ENCODE results near the gene DNAJB6.
"Not testable (repeated sequence)": the region's sequence is repeated elsewhere in the genome, so short reads cannot be mapped to it uniquely, and the experiment has no call there.

Gene DNAJB6

GRCh38 chr7:157446322-157446721 lies 109.5 kb downstream of the DNAJB6 start:
- H3K4me1 ChIP-seq (ENCODE audit: control insufficient read depth in 2 of 2, insufficient read depth in 1 of 2, low read depth in 1 of 2, low read length in 2 of 2), result no peaks in the 10 kb centered on the region
- no peak overlapping the region for H3K4ac ChIP-seq (ENCODE audit: low read length)
- no peak for DNase-seq (ENCODE audit: low spot score)
- H3K27me3 ChIP-seq (ENCODE audit: control insufficient read depth in 3 of 3, insufficient read depth in 3 of 3, low read depth in 1 of 3, low read length in 3 of 3), result no peaks in the 10 kb centered on the region
- no peak overlapping the region for H2BK120ac ChIP-seq (ENCODE audit: low read depth, low read length)
- H3K18ac ChIP-seq (ENCODE audit: low read length), result no peak overlapping the region
- no peak overlapping the region for H2BK5ac ChIP-seq (ENCODE audit: low read length)
- no CpG with 5 or more reads among the region's 6 CpGs for WGBS, 2 donors (ENCODE audit: extremely low coverage in 2 of 2, insufficient read length in 2 of 2, insufficient replicate concordance in 1 of 2)
- H2AFZ ChIP-seq (ENCODE audit: low read length), result no peak overlapping the region
- H3K9me3 ChIP-seq (replicated peaks in 1 of 2; ENCODE audit: control insufficient read depth in 2 of 2, insufficient read depth in 1 of 2, low read depth in 1 of 2, low read length in 2 of 2), result peaks cover 6 to 18% of the 10 kb centered on the region in 2 donors
- no peaks in the 10 kb centered on the region for H3K36me3 ChIP-seq (replicated peaks in 1 of 2; ENCODE audit: control insufficient read depth in 2 of 2, insufficient read depth in 2 of 2, low read length in 2 of 2)
- no peaks in the 10 kb centered on the region for H3K79me1 ChIP-seq (ENCODE audit: low read depth, low read length)
- H2BK15ac ChIP-seq (ENCODE audit: low read length), result no peak overlapping the region
- H3K14ac ChIP-seq (ENCODE audit: low read length), result no peak overlapping the region
- no peak overlapping the region for H3K9ac ChIP-seq (ENCODE audit: low read depth, low read length, poor library complexity)
- H3K27ac ChIP-seq (replicated peaks; ENCODE audit: low read length), result no peak overlapping the region
- no peak overlapping the region for H3K23ac ChIP-seq (ENCODE audit: low read depth, low read length, poor library complexity)
- H3K4me2 ChIP-seq (ENCODE audit: insufficient read depth, low read length, poor library complexity, severe bottlenecking), result no peak overlapping the region
- H2BK12ac ChIP-seq (ENCODE audit: low read length), result no peak overlapping the region
- H4K8ac ChIP-seq (ENCODE audit: low read depth, low read length), result no peak overlapping the region
- H2AK5ac ChIP-seq (ENCODE audit: low read depth, low read length), result no peak overlapping the region
- no peak overlapping the region for H3K4me3 ChIP-seq (ENCODE audit: low read length in 2 of 2)
- no peak overlapping the region for H4K91ac ChIP-seq (ENCODE audit: low read depth, low read length, poor library complexity)

- not testable (repeated sequence) for H3K4ac ChIP-seq (ENCODE audit: low read length); DNase-seq (ENCODE audit: low spot score); H3K27ac ChIP-seq (replicated peaks; ENCODE audit: low read length); H3K23ac ChIP-seq (ENCODE audit: low read depth, low read length, poor library complexity); H4K91ac ChIP-seq (ENCODE audit: low read depth, low read length, poor library complexity); H3K27me3 ChIP-seq (ENCODE audit: control insufficient read depth in 3 of 3, insufficient read depth in 3 of 3, low read depth in 1 of 3, low read length in 3 of 3); H3K4me3 ChIP-seq (ENCODE audit: low read length in 2 of 2); H3K36me3 ChIP-seq (replicated peaks in 1 of 2; ENCODE audit: control insufficient read depth in 2 of 2, insufficient read depth in 2 of 2, low read length in 2 of 2); H3K9ac ChIP-seq (ENCODE audit: low read depth, low read length, poor library complexity); H3K14ac ChIP-seq (ENCODE audit: low read length); H3K79me1 ChIP-seq (ENCODE audit: low read depth, low read length); H3K4me2 ChIP-seq (ENCODE audit: insufficient read depth, low read length, poor library complexity, severe bottlenecking); H4K8ac ChIP-seq (ENCODE audit: low read depth, low read length); H3K18ac ChIP-seq (ENCODE audit: low read length); H2BK12ac ChIP-seq (ENCODE audit: low read length); H2BK120ac ChIP-seq (ENCODE audit: low read depth, low read length); H2BK15ac ChIP-seq (ENCODE audit: low read length); H2BK5ac ChIP-seq (ENCODE audit: low read length); H2AFZ ChIP-seq (ENCODE audit: low read length); H2AK5ac ChIP-seq (ENCODE audit: low read depth, low read length)
- peaks cover 0 to 21% of the 10 kb centered on the region in 2 donors for H3K9me3 ChIP-seq (replicated peaks in 1 of 2; ENCODE audit: control insufficient read depth in 2 of 2, insufficient read depth in 1 of 2, low read depth in 1 of 2, low read length in 2 of 2)
- no CpG with 5 or more reads among the region's 12 CpGs for WGBS, 2 donors (ENCODE audit: extremely low coverage in 2 of 2, insufficient read length in 2 of 2, insufficient replicate concordance in 1 of 2)
- H3K4me1 ChIP-seq (ENCODE audit: control insufficient read depth in 2 of 2, insufficient read depth in 1 of 2, low read depth in 1 of 2, low read length in 2 of 2), result peaks cover 9 to 19% of the 10 kb centered on the region in 2 donors
Measured at GRCh38 chr7:157454003-157454402, 117.2 kb downstream of the DNAJB6 start.

- Histone ChIP-seq H2BK12ac (ENCODE audit: low read length) (no peak overlapping the region), H3K4me3 (ENCODE audit: low read length in 2 of 2) (peak overlapping the region in 1 of 2 donors; percentile 7), H4K91ac (ENCODE audit: low read depth, low read length, poor library complexity) (no peak overlapping the region), H3K4me2 (ENCODE audit: insufficient read depth, low read length, poor library complexity, severe bottlenecking) (no peak overlapping the region), H2BK5ac (ENCODE audit: low read length) (no peak overlapping the region), H4K8ac (ENCODE audit: low read depth, low read length) (no peak overlapping the region), H2BK120ac (ENCODE audit: low read depth, low read length) (no peak overlapping the region), H3K36me3 (replicated peaks in 1 of 2; ENCODE audit: control insufficient read depth in 2 of 2, insufficient read depth in 2 of 2, low read length in 2 of 2) (no peaks in the 10 kb centered on the region), H3K18ac (ENCODE audit: low read length) (peak overlapping the region; percentile 76), H3K23ac (ENCODE audit: low read depth, low read length, poor library complexity) (no peak overlapping the region), H3K9me3 (replicated peaks in 1 of 2; ENCODE audit: control insufficient read depth in 2 of 2, insufficient read depth in 1 of 2, low read depth in 1 of 2, low read length in 2 of 2) (peaks cover 0 to 21% of the 10 kb centered on the region in 2 donors), H3K27ac (replicated peaks; ENCODE audit: low read length) (no peak overlapping the region), H2AK5ac (ENCODE audit: low read depth, low read length) (peak overlapping the region; percentile 14), H3K79me1 (ENCODE audit: low read depth, low read length) (no peaks in the 10 kb centered on the region), H3K4ac (ENCODE audit: low read length) (no peak overlapping the region), H3K4me1 (ENCODE audit: control insufficient read depth in 2 of 2, insufficient read depth in 1 of 2, low read depth in 1 of 2, low read length in 2 of 2) (peaks cover 9 to 36% of the 10 kb centered on the region in 2 donors), H2AFZ (ENCODE audit: low read length) (peak overlapping the region; percentile 61), H2BK15ac (ENCODE audit: low read length) (no peak overlapping the region), H3K9ac (ENCODE audit: low read depth, low read length, poor library complexity) (no peak overlapping the region), H3K27me3 (ENCODE audit: control insufficient read depth in 3 of 3, insufficient read depth in 3 of 3, low read depth in 1 of 3, low read length in 3 of 3) (no peaks in the 10 kb centered on the region), H3K14ac (ENCODE audit: low read length) (no peak overlapping the region)
- WGBS, 2 donors (ENCODE audit: extremely low coverage in 2 of 2, insufficient read length in 2 of 2, insufficient replicate concordance in 1 of 2), result no CpG with 5 or more reads among the region's 27 CpGs
- peak; percentile 61 for DNase-seq (ENCODE audit: low spot score)
Measured at GRCh38 chr7:157457355-157458253, 120.8 kb downstream of the DNAJB6 start.

GRCh38 chr7:157458254-157458633 lies 121.4 kb downstream of the DNAJB6 start:
- H3K36me3 ChIP-seq (replicated peaks in 1 of 2; ENCODE audit: control insufficient read depth in 2 of 2, insufficient read depth in 2 of 2, low read length in 2 of 2), result no peaks in the 10 kb centered on the region
- peaks cover 9 to 43% of the 10 kb centered on the region in 2 donors for H3K4me1 ChIP-seq (ENCODE audit: control insufficient read depth in 2 of 2, insufficient read depth in 1 of 2, low read depth in 1 of 2, low read length in 2 of 2)
- H4K8ac ChIP-seq (ENCODE audit: low read depth, low read length), result no peak overlapping the region
- no peak overlapping the region for H3K4ac ChIP-seq (ENCODE audit: low read length)
- H3K27me3 ChIP-seq (ENCODE audit: control insufficient read depth in 3 of 3, insufficient read depth in 3 of 3, low read depth in 1 of 3, low read length in 3 of 3), result no peaks in the 10 kb centered on the region
- H2BK12ac ChIP-seq (ENCODE audit: low read length), result no peak overlapping the region
- no peak for DNase-seq (ENCODE audit: low spot score)
- H3K4me3 ChIP-seq (ENCODE audit: low read length in 2 of 2), result no peak overlapping the region
- H3K9ac ChIP-seq (ENCODE audit: low read depth, low read length, poor library complexity), result no peak overlapping the region
- H2AFZ ChIP-seq (ENCODE audit: low read length), result no peak overlapping the region
- peaks cover 0 to 21% of the 10 kb centered on the region in 2 donors for H3K9me3 ChIP-seq (replicated peaks in 1 of 2; ENCODE audit: control insufficient read depth in 2 of 2, insufficient read depth in 1 of 2, low read depth in 1 of 2, low read length in 2 of 2)
- H3K27ac ChIP-seq (replicated peaks; ENCODE audit: low read length), result no peak overlapping the region
- H3K18ac ChIP-seq (ENCODE audit: low read length), result no peak overlapping the region
- peak overlapping the region; percentile 9 for H3K23ac ChIP-seq (ENCODE audit: low read depth, low read length, poor library complexity)
- no CpG with 5 or more reads among the region's 9 CpGs for WGBS, 2 donors (ENCODE audit: extremely low coverage in 2 of 2, insufficient read length in 2 of 2, insufficient replicate concordance in 1 of 2)
- H3K4me2 ChIP-seq (ENCODE audit: insufficient read depth, low read length, poor library complexity, severe bottlenecking), result no peak overlapping the region
- H2BK15ac ChIP-seq (ENCODE audit: low read length), result no peak overlapping the region
- H2AK5ac ChIP-seq (ENCODE audit: low read depth, low read length), result no peak overlapping the region
- H3K14ac ChIP-seq (ENCODE audit: low read length), result no peak overlapping the region
- H3K79me1 ChIP-seq (ENCODE audit: low read depth, low read length), result no peaks in the 10 kb centered on the region
- H2BK120ac ChIP-seq (ENCODE audit: low read depth, low read length), result no peak overlapping the region
- H2BK5ac ChIP-seq (ENCODE audit: low read length), result no peak overlapping the region
- no peak overlapping the region for H4K91ac ChIP-seq (ENCODE audit: low read depth, low read length, poor library complexity)

Measured in neuronal stem cell (in vitro differentiated cells).